GM12878 (cell line): ENCODE results near the gene TTK. TPM values are rescaled to one million over a fixed set of nuclear protein-coding genes. Genes with fewer than 3 reads are reported as not detected.
A peak's percentile ranks its signal among the peaks of the same experiment; 100 is the strongest.

ENCODE experiments used
- BACH1 ChIP-seq: fragments of 450-650 bp; IDR thresholded peaks from 2 replicates; pipeline ENCODE4 v1.6.1; 2017; ENCODE audit warnings: mild to moderate bottlenecking, borderline replicate concordance
- CBX5 ChIP-seq: sonication (generic); IDR thresholded peaks from 2 replicates; pipeline ENCODE4 v1.6.1; 2016; ENCODE audit warnings: low read depth, moderate library complexity, mild to moderate bottlenecking, inconsistent platforms
- CREB1 ChIP-seq: IDR thresholded peaks from 2 replicates; pipeline ENCODE4 v1.6.1; 2012; ENCODE audit warnings: low read depth, mild to moderate bottlenecking, inconsistent platforms
- CREM ChIP-seq: IDR thresholded peaks from 2 replicates; pipeline ENCODE4 v1.6.1; 2014; ENCODE audit warnings: antibody characterized with exemption, low read depth
- CTCF ChIP-seq, 3 experiments: IDR thresholded peaks in 2 of 3; conservative IDR thresholded peaks in 1 of 3; 2 replicates each; pipeline ENCODE4 v1.5.1; 2011; ENCODE audit warnings: low read depth in 3 of 3, low read length in 3 of 3, mild to moderate bottlenecking in 3 of 3, control low read depth in 2 of 3, moderate library complexity in 2 of 3, inconsistent platforms in 1 of 3, mixed read lengths in 1 of 3; ENCODE audit not compliant: control insufficient read depth in 2 of 3, insufficient read depth in 1 of 3; ENCODE audit errors: extremely low read depth in 1 of 3
- EGR1 ChIP-seq, 2 experiments: IDR thresholded peaks; 1 replicate in 1 of 2; 2 replicates in 1 of 2; pipeline ENCODE4 v1.6.1; 2011 to 2012; ENCODE audit warnings: low read depth in 2 of 2, low read length in 2 of 2, borderline replicate concordance in 1 of 2, mild to moderate bottlenecking in 1 of 2, moderate library complexity in 1 of 2
- ELK1 ChIP-seq: IDR thresholded peaks from 2 replicates; pipeline ENCODE4 v1.6.1; 2012; ENCODE audit warnings: low read depth, low read length, improper control_type of control experiment
- GATAD2B ChIP-seq: fragments of 450-650 bp; conservative IDR thresholded peaks from 2 replicates; pipeline ENCODE4 v1.6.1; 2017; ENCODE audit warnings: low read depth, mild to moderate bottlenecking, moderate library complexity
- HDAC2 ChIP-seq: fragments of 200-600 bp; sonication (generic); IDR thresholded peaks from 2 replicates; pipeline ENCODE4 v1.6.1; 2017
- JUND ChIP-seq: IDR thresholded peaks from 2 replicates; pipeline ENCODE4 v1.6.1; 2012; ENCODE audit warnings: low read depth, mild to moderate bottlenecking, low read length, improper control_type of control experiment, moderate library complexity
- NFYA ChIP-seq: IDR thresholded peaks from 2 replicates; pipeline ENCODE4 v1.6.1; 2011; ENCODE audit warnings: low read depth, mild to moderate bottlenecking, low read length, improper control_type of control experiment, borderline replicate concordance
- NKRF ChIP-seq: fragments of 450-650 bp; conservative IDR thresholded peaks from 2 replicates; pipeline ENCODE4 v1.6.1; 2017; ENCODE audit warnings: mild to moderate bottlenecking, moderate library complexity
- RB1 ChIP-seq: fragments of 450-650 bp; formaldehyde crosslinking; IDR thresholded peaks from 2 replicates; pipeline ENCODE4 v1.6.1; 2017; ENCODE audit warnings: mild to moderate bottlenecking, borderline replicate concordance
- RBBP5 ChIP-seq: fragments of 200-600 bp; sonication (generic); conservative IDR thresholded peaks from 2 replicates; pipeline ENCODE4 v1.6.1; 2016
- SREBF1 ChIP-seq: IDR thresholded peaks from 2 replicates; pipeline ENCODE4 v1.6.1; 2012; ENCODE audit warnings: mild to moderate bottlenecking, low read length
- YBX1 ChIP-seq: fragments of 450-650 bp; IDR thresholded peaks from 2 replicates; pipeline ENCODE4 v1.6.1; 2016; ENCODE audit warnings: antibody characterized with exemption
- ZBTB4 ChIP-seq: fragments of 450-650 bp; formaldehyde crosslinking; IDR thresholded peaks from 2 replicates; pipeline ENCODE4 v1.4.0; 2022; ENCODE audit warnings: mild to moderate bottlenecking, moderate library complexity
- polyA plus RNA-seq, 11 experiments: library from polyadenylated mRNA; depleted of rRNA in 4 of 11; unstranded in 6 of 11; stranded (reverse) in 5 of 11; fragments of >200 nt; fragmentation: Nextera tagmentation in 4 of 11; fragmentation: Illumina TruSeq in 1 of 11; extraction: Ambion mirVana in 4 of 11; extraction: Trizol in 1 of 11; gene quantifications; 1 replicate in 1 of 11; 2 replicates in 10 of 11; pipeline versions ENCODE4 v1.2.1 to v1.2.3, GENCODE V29; 2011 to 2016; ENCODE audit warnings: inconsistent platforms in 2 of 11, missing spikeins in 2 of 11, low read depth in 1 of 11
- total RNA-seq, 4 experiments: library from RNA; depleted of rRNA in 3 of 4; stranded (reverse); fragments of >200 nt in 3 of 4; fragmentation: Illumina TruSeq in 1 of 4; extraction: Trizol in 1 of 4; gene quantifications; 2 replicates each; pipeline versions ENCODE4 v1.2.1 to v1.2.3, GENCODE V29; 2013 to 2021

Gene TTK
- total and polyA plus RNA-seq, 10 of the 15 experiments (the other 5 are each of a cell fraction or from before 2014, with no cell fraction given) = 23.8 to 52.4 (median 36.0) TPM

GRCh38 chr6:80004173-80005072 lies at the start of gene TTK (continued):
- TF ChIP-seq NKRF = peak; percentile 99
- TF ChIP-seq CREB1 = peak; percentile 93
- 0 out of 2 replicates have a peak, but pooled peaks have one; percentile 22 for TF ChIP-seq RB1
- TF ChIP-seq ELK1 = peak; percentile 75; the same call in 1 of the 2 replicates
- peak; percentile 91 for TF ChIP-seq HDAC2
- peak; percentile 60; the same call in 1 of the 2 replicates for TF ChIP-seq GATAD2B
- TF ChIP-seq CBX5 = no peak
- no peak for TF ChIP-seq CTCF (IDR thresholded peaks at IDR 0.05 in 2 of 3, conservative IDR thresholded peaks at IDR 0.05 in 1 of 3; ENCODE audit: control insufficient read depth in 2 of 3, extremely low read depth in 1 of 3, insufficient read depth in 1 of 3, low read depth in 3 of 3, low read length in 3 of 3)
- peak in 1 of 2 experiments; percentile 61; a peak in 1 of 3 replicates for TF ChIP-seq EGR1 (IDR thresholded peaks at IDR 0.05; ENCODE audit: borderline replicate concordance in 1 of 2, low read depth in 2 of 2, low read length in 2 of 2)
- no peak for TF ChIP-seq RBBP5
- TF ChIP-seq ZBTB4 = no peak
- TF ChIP-seq YBX1 = no peak
- peak; percentile 85 for TF ChIP-seq CREM
- TF ChIP-seq JUND = 0 out of 2 replicates have a peak, but pooled peaks have one; percentile 17
- TF ChIP-seq SREBF1 = no peak
- TF ChIP-seq BACH1 = 0 out of 2 replicates have a peak, but pooled peaks have one; percentile 29
- no peak for TF ChIP-seq NFYA
